PC-3 (cell line): ENCODE data around the gene GNB5.

ENCODE experiments used
- EZH2 ChIP-seq: fragments of 300-600 bp; sonication (generic); IDR thresholded peaks from one replicate; pipeline ENCODE4 v1.6.1; 2017; ENCODE audit warnings: antibody characterized with exemption, mild to moderate bottlenecking, low read length; ENCODE audit not compliant: unreplicated experiment
- TF ChIP-seq, protein P1 (sequence below): fragments of 300-600 bp; sonication (generic); conservative IDR thresholded peaks from 2 replicates; pipeline ENCODE4 v1.5.1; 2017; ENCODE audit warnings: antibody characterized with exemption, low read depth, mild to moderate bottlenecking, low read length

DNA sequence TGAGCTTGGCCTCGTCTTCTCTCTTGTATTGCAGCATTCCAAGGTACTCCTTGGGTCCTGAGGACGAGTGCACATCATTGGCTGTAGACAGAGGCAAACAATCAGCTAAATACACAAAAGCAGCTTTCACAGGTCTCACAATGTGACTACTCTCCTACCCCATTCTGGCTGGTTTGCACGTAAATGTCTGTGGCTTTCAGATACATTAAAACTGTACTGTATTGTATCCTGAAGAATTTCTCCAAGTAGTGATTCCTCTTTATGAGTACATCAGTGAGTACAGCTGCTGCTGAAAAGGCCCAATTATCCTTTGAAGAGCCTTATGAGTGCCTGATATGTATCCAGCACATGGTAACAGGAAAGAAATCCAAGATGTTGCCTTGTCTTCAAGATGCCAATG is 22.0 kb upstream of the GNB5 start:
- TF ChIP-seq EZH2 = no peak
- TF ChIP-seq, protein P1, sequence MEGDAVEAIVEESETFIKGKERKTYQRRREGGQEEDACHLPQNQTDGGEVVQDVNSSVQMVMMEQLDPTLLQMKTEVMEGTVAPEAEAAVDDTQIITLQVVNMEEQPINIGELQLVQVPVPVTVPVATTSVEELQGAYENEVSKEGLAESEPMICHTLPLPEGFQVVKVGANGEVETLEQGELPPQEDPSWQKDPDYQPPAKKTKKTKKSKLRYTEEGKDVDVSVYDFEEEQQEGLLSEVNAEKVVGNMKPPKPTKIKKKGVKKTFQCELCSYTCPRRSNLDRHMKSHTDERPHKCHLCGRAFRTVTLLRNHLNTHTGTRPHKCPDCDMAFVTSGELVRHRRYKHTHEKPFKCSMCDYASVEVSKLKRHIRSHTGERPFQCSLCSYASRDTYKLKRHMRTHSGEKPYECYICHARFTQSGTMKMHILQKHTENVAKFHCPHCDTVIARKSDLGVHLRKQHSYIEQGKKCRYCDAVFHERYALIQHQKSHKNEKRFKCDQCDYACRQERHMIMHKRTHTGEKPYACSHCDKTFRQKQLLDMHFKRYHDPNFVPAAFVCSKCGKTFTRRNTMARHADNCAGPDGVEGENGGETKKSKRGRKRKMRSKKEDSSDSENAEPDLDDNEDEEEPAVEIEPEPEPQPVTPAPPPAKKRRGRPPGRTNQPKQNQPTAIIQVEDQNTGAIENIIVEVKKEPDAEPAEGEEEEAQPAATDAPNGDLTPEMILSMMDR = no peak
